Thyroid gland (tissue), 4 donors: Measurements from ENCODE around the gene PIK3R4.

Experiments
- CTCF ChIP-seq, 6 experiments: fragments of 200-600 bp in 3 of 6; fragments of 450-650 bp in 3 of 6; sonication (generic) in 3 of 6; IDR thresholded peaks; one replicate each; pipeline ENCODE4 v1.5.1; 2016 to 2019; ENCODE audit warnings: antibody characterized with exemption in 6 of 6, mild to moderate bottlenecking in 2 of 6, inconsistent platforms in 1 of 6, moderate library complexity in 1 of 6
- POLR2A ChIP-seq, 2 donors: fragments of 450-650 bp; IDR thresholded peaks; one replicate each; pipeline ENCODE4 v1.6.1; 2017; ENCODE audit warnings: antibody characterized with exemption in 2 of 2, mild to moderate bottlenecking in 2 of 2, moderate library complexity in 1 of 2

GRCh38 chr3:130688015-130688688, 58.5 kb downstream of the PIK3R4 start:
- TF ChIP-seq POLR2A (IDR thresholded peaks at IDR 0.05) (no peak), CTCF (IDR thresholded peaks at IDR 0.05) (no peak)
